ENCODE results near the gene SEC14L2. TPM values are rescaled to one million over a fixed set of nuclear protein-coding genes. Genes with fewer than 3 reads are reported as not detected.

SEC14L2 gene
- total and polyA plus RNA-seq, 2 experiments from 2014 or later: 23.3 to 41.9 TPM

DNA sequence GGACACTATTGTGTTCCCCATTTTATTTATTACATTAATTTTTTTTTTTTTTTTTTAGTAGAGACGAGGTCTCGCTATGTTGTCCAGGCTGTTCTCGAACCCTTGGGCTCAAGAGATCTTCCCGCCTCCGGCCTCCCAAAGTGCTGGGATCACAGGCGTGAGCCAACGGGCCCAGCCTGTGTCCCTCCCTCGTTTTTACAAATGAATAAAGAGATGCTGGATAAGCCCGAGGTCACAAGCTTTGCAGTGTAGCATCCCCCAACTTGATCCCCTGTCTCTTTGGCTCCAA, 28.5 kb downstream of the SEC14L2 start:
- Histone ChIP-seq H3K36me3 (ENCODE audit: low read depth) (no peaks in the 10 kb centered on the region), H3K4me1 (ENCODE audit: insufficient read depth) (peaks cover 31% of the 10 kb centered on the region), H3K4me2 (ENCODE audit: unreplicated experiment) (peak overlapping the region; percentile 88), H4K20me1 (ENCODE audit: insufficient read depth) (no peaks in the 10 kb centered on the region), H3K9ac (peak overlapping the region; percentile 91), H3K27me3 (replicated peaks; ENCODE audit: insufficient read depth) (no peaks in the 10 kb centered on the region), H3K9me2 (ENCODE audit: insufficient read depth) (no peaks in the 10 kb centered on the region), H3K4me3 (peak overlapping the region; percentile 79), H3K9me3 (ENCODE audit: low read depth) (no peaks in the 10 kb centered on the region), H2AFZ (peak overlapping the region; percentile 74), H3F3A (ENCODE audit: insufficient read depth) (peaks cover 31% of the 10 kb centered on the region), H3K79me2 (ENCODE audit: insufficient read depth) (no peaks in the 10 kb centered on the region), H3K27ac (peak overlapping the region; percentile 97)
- no peak for DNase-seq
- in situ Hi-C loops (cut with MboI): no loop called here
- TF ChIP-seq EZH2phosphoT487 (IDR thresholded peaks at IDR 0.05; ENCODE audit: insufficient read depth, low read depth): no peak
- TF ChIP-seq EZH2 (IDR thresholded peaks at IDR 0.05; ENCODE audit: insufficient read depth, poor library complexity, severe bottlenecking): no peak
- 1 to 3% methylated on average over 9 of the region's 9 CpGs for WGBS, 2 experiments (ENCODE audit: low coverage in 1 of 2, low lambda C conversion rate in 2 of 2, missing lambda C conversion rate in 2 of 2)

DNA sequence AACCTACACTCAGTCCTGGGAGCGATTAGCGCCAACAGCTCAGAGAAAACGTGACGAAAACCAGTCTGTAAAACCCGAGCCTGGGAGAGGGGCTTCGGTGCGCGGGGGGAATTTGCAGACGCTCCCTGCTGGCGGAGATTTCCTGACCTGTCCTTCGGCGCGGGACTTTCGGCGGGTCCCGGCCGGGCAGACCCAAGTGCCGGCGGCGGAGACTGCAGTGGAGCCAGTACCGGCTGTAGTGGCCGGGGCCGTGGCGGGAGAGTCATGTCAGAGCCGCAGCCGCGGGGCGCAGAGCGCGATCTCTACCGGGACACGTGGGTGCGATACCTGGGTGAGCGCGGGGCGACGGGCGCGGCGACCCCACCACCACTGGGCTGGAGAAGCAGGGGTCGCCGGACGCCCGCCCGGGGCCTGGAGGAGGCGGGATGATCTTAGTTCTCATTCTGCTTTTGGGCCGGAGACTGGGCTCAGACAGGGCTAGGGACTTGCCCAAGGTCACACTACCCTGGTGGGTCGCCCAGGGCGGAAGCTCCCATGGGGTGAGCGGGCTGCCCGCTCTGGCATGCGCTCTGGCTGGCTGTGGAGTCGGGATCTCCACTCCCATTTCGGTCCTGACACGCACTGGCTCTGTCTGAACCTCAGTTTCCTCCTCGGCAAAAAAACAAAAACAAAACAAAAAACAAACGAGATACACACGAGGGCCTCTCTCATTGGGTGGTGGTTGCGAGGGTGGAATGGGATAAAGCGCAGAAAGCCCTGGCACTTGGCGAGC, 29.0 kb downstream of the SEC14L2 start, which contains the start of gene MTFP1:
Gene MTFP1, plus strand, starts transcription at position 153 of the 772 bp plus-strand sequence. Its CDS starts 112 bp downstream, at position 265.
- WGBS, 2 experiments (ENCODE audit: low coverage in 1 of 2, low lambda C conversion rate in 2 of 2, missing lambda C conversion rate in 2 of 2): 1 to 2% methylated on average over 34 to 58 of the region's 61 CpGs
- no peaks in the 10 kb centered on the region for H3K27me3 ChIP-seq (replicated peaks; ENCODE audit: insufficient read depth)
- H3K79me2 ChIP-seq (ENCODE audit: insufficient read depth): no peaks in the 10 kb centered on the region
- no peak for TF ChIP-seq EZH2phosphoT487 (IDR thresholded peaks at IDR 0.05; ENCODE audit: insufficient read depth, low read depth)
- no peak for TF ChIP-seq EZH2 (IDR thresholded peaks at IDR 0.05; ENCODE audit: insufficient read depth, poor library complexity, severe bottlenecking)
- no peaks in the 10 kb centered on the region for H4K20me1 ChIP-seq (ENCODE audit: insufficient read depth)
- peak within 1 kb of the TSS; percentile 97 for H3K27ac ChIP-seq
- DNase-seq: peak; percentile 74
- no peaks in the 10 kb centered on the region for H3K9me2 ChIP-seq (ENCODE audit: insufficient read depth)
- peaks cover 27% of the 10 kb centered on the region for H3K4me1 ChIP-seq (ENCODE audit: insufficient read depth)
- peak within 1 kb of the TSS; percentile 88 for H3K4me2 ChIP-seq (ENCODE audit: unreplicated experiment)
- no peaks in the 10 kb centered on the region for H3K9me3 ChIP-seq (ENCODE audit: low read depth)
- peak within 1 kb of the TSS; percentile 79 for H3K4me3 ChIP-seq
- H3K36me3 ChIP-seq (ENCODE audit: low read depth): no peaks in the 10 kb centered on the region
- peak within 1 kb of the TSS; percentile 91 for H3K9ac ChIP-seq
- in situ Hi-C loops (cut with MboI): no loop called here
- H3F3A ChIP-seq (ENCODE audit: insufficient read depth): peaks cover 27% of the 10 kb centered on the region
- H2AFZ ChIP-seq: peak within 1 kb of the TSS; percentile 74

DNA sequence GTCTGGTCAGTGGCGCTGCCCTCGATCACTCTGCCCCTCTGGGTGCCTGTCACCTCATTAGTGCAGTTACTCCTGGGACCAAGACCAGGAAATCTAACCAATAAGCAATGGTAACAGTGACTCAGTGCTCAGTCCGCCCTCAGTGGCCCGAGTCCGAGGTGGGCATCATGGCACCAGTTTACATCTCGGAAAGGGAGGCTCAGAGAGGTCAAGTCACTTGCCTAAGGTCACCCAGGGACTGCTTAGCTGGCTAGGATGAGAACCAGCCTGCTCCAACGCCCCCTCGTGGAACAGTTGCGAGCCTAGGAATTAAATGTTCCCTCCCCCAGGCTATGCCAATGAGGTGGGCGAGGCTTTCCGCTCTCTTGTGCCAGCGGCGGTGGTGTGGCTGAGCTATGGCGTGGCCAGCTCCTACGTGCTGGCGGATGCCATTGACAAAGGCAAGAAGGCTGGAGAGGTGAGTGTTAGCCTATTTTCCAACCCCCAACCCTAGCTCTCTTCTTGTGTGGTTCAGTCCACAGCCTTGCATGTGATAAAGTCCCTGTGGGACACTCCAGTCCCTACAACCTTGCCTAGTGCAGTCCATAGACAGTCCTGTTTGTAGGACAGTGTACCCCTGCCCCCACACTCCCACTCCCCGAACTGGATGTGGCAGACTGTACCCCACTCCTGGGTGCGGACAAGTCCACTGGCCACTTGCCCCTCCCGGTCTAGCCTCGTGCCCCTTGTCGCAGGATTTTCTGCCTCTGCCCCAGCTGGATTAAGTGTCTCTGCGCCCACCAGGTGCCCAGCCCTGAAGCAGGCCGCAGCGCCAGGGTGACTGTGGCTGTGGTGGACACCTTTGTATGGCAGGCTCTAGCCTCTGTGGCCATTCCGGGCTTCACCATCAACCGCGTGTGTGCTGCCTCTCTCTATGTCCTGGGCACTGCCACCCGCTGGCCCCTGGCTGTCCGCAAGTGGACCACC, 29.9 kb downstream of the SEC14L2 start:
- peak; percentile 92 for DNase-seq
- in situ Hi-C loops (cut with MboI): no loop called here
- Histone ChIP-seq H3F3A (ENCODE audit: insufficient read depth) (peaks cover 19% of the 10 kb centered on the region), H3K9ac (peak overlapping the region; percentile 91), H3K27me3 (replicated peaks; ENCODE audit: insufficient read depth) (no peaks in the 10 kb centered on the region), H2AFZ (peak overlapping the region; percentile 74), H3K4me3 (peak overlapping the region; percentile 79), H3K79me2 (ENCODE audit: insufficient read depth) (no peaks in the 10 kb centered on the region), H3K36me3 (ENCODE audit: low read depth) (no peaks in the 10 kb centered on the region), H4K20me1 (ENCODE audit: insufficient read depth) (no peaks in the 10 kb centered on the region), H3K9me2 (ENCODE audit: insufficient read depth) (no peaks in the 10 kb centered on the region), H3K4me2 (ENCODE audit: unreplicated experiment) (peak overlapping the region; percentile 88), H3K27ac (peak overlapping the region; percentile 97), H3K4me1 (ENCODE audit: insufficient read depth) (peaks cover 18% of the 10 kb centered on the region), H3K9me3 (ENCODE audit: low read depth) (no peaks in the 10 kb centered on the region)
- TF ChIP-seq EZH2 (IDR thresholded peaks at IDR 0.05; ENCODE audit: insufficient read depth, poor library complexity, severe bottlenecking) (no peak), EZH2phosphoT487 (IDR thresholded peaks at IDR 0.05; ENCODE audit: insufficient read depth, low read depth) (no peak)
- WGBS, 2 experiments (ENCODE audit: low coverage in 1 of 2, low lambda C conversion rate in 2 of 2, missing lambda C conversion rate in 2 of 2): 45 to 47% methylated on average over 29 of the region's 29 CpGs

DNA sequence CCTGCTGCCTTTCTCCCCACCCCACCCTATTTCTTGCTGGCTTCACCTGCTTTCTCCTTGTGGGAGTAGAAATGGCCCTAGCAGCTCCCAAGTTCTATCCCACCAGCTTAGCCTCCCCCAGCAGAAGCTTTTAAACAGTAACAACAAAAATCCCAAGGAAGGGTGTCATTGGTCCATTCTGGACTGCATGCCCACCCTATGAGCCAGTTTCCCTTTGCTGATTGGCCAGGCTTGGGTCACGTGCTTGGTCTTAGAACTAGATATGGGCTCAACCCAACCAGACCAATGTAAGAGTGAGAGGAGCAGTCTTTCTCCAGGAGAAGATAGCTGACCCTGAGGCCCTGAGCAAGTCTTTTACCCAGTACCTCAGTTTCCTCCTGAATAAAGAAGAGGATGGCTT, 31.1 kb downstream of the SEC14L2 start:
- Histone ChIP-seq H3K27me3 (replicated peaks; ENCODE audit: insufficient read depth) (no peaks in the 10 kb centered on the region), H4K20me1 (ENCODE audit: insufficient read depth) (no peaks in the 10 kb centered on the region), H3K36me3 (ENCODE audit: low read depth) (no peaks in the 10 kb centered on the region), H3K9me3 (ENCODE audit: low read depth) (no peaks in the 10 kb centered on the region), H3K9me2 (ENCODE audit: insufficient read depth) (no peaks in the 10 kb centered on the region), H3F3A (ENCODE audit: insufficient read depth) (peaks cover 9% of the 10 kb centered on the region; the same call in 1 of the 2 replicates), H3K27ac (no peak overlapping the region), H3K4me1 (ENCODE audit: insufficient read depth) (peaks cover 8% of the 10 kb centered on the region; the same call in 1 of the 2 replicates), H3K79me2 (ENCODE audit: insufficient read depth) (no peaks in the 10 kb centered on the region), H2AFZ (no peak overlapping the region), H3K4me3 (no peak overlapping the region), H3K9ac (no peak overlapping the region), H3K4me2 (ENCODE audit: unreplicated experiment) (no peak overlapping the region)
- peak; percentile 16 for DNase-seq
- 63 to 77% methylated on average over 1 of the region's 1 CpG for WGBS, 2 experiments (ENCODE audit: low coverage in 1 of 2, low lambda C conversion rate in 2 of 2, missing lambda C conversion rate in 2 of 2)
- in situ Hi-C loops (cut with MboI): no loop called here
- no peak for TF ChIP-seq EZH2 (IDR thresholded peaks at IDR 0.05; ENCODE audit: insufficient read depth, poor library complexity, severe bottlenecking)
- no peak for TF ChIP-seq EZH2phosphoT487 (IDR thresholded peaks at IDR 0.05; ENCODE audit: insufficient read depth, low read depth)
